Measurements from ENCODE around the gene DMAC1. TPM values are rescaled to one million over a fixed set of nuclear protein-coding genes. Genes with fewer than 3 reads are reported as not detected.

Gene DMAC1
- total RNA-seq = 10 to 100 TPM; 52.4 to 53.0 TPM
- 49.0 TPM for polyA plus RNA-seq

GRCh38 chr9:7799234-7799943, at the start of gene DMAC1:
DMAC1 (minus strand) TSS chr9:7799778; CDS start chr9:7799734, 44 bp downstream.
- Histone ChIP-seq H3K4me1 (ENCODE audit: insufficient read depth, low read length) (peaks cover 8% of the 10 kb centered on the region), H3K27me3 (ENCODE audit: insufficient read depth, low read length, poor library complexity, severe bottlenecking) (no peaks in the 10 kb centered on the region), H3K36me3 (ENCODE audit: insufficient read depth, low read length) (peaks cover 17% of the 10 kb centered on the region), H3K4me3 (ENCODE audit: low read length) (peak within 1 kb of the TSS; percentile 83), H3K9me3 (ENCODE audit: low read length) (no peaks in the 10 kb centered on the region), H3K27ac (ENCODE audit: low read depth, low read length) (peak within 1 kb of the TSS; percentile 83)
- CTCF ChIA-PET = no interaction called here
- peak within 1 kb of the TSS; percentile 94 to 97 (median 95) for H3K4me3 Mint-ChIP-seq
- H3K4me1 Mint-ChIP-seq = peaks cover 28 to 44% (median 42%) of the 10 kb centered on the region in 3 donors
- POLR2A ChIA-PET = interaction anchor here (0.6 kb wide), 1 partner anchor 177 kb away, joined by 3 read pairs; no protein-coding TSS in a partner anchor
- peak within 1 kb of the TSS; percentile 87 to 96 (median 94) for H3K27ac Mint-ChIP-seq
- H3K36me3 Mint-ChIP-seq = peaks cover 0 to 43% (median 3%) of the 10 kb centered on the region in 3 donors
- H3K27me3 Mint-ChIP-seq = no peaks in the 10 kb centered on the region
- DNase-seq = peak; percentile 55 to 78 (median 68)
- H3K9me3 Mint-ChIP-seq = no peaks in the 10 kb centered on the region

GRCh38 chr9:7849362-7849761, 49.8 kb upstream of the DMAC1 start:
- CTCF ChIA-PET = no interaction called here
- POLR2A ChIA-PET = no interaction called here

GRCh38 chr9:7848498-7848897, 48.9 kb upstream of the DMAC1 start:
- Histone ChIP-seq H3K4me3 (ENCODE audit: low read length) (no peak overlapping the region), H3K27me3 (ENCODE audit: insufficient read depth, low read length, poor library complexity, severe bottlenecking) (no peaks in the 10 kb centered on the region), H3K4me1 (ENCODE audit: insufficient read depth, low read length) (no peaks in the 10 kb centered on the region), H3K36me3 (ENCODE audit: insufficient read depth, low read length) (no peaks in the 10 kb centered on the region), H3K27ac (ENCODE audit: low read depth, low read length) (no peak overlapping the region), H3K9me3 (ENCODE audit: low read length) (no peaks in the 10 kb centered on the region)
- H3K36me3 Mint-ChIP-seq = no peaks in the 10 kb centered on the region
- H3K27me3 Mint-ChIP-seq = peaks cover 0 to 4% of the 10 kb centered on the region in 2 donors
- CTCF ChIA-PET = no interaction called here
- POLR2A ChIA-PET = no interaction called here
- no peak overlapping the region for H3K27ac Mint-ChIP-seq
- H3K9me3 Mint-ChIP-seq = no peaks in the 10 kb centered on the region
- peaks cover 1 to 9% (median 4%) of the 10 kb centered on the region in 3 donors for H3K4me1 Mint-ChIP-seq
- no peak overlapping the region for H3K4me3 Mint-ChIP-seq
- no peak for DNase-seq

More at GRCh38 chr9:7849362-7849761, 49.8 kb upstream of the DMAC1 start:
- H3K4me3 ChIP-seq (ENCODE audit: low read length) = no peak overlapping the region
- no peak for DNase-seq
- H3K9me3 Mint-ChIP-seq = no peaks in the 10 kb centered on the region
- H3K36me3 Mint-ChIP-seq = no peaks in the 10 kb centered on the region
- no peaks in the 10 kb centered on the region for H3K36me3 ChIP-seq (ENCODE audit: insufficient read depth, low read length)
- no peaks in the 10 kb centered on the region for H3K27me3 ChIP-seq (ENCODE audit: insufficient read depth, low read length, poor library complexity, severe bottlenecking)
- H3K4me1 Mint-ChIP-seq = peaks cover 0 to 2% (median 1%) of the 10 kb centered on the region in 3 donors
- no peak overlapping the region for H3K27ac ChIP-seq (ENCODE audit: low read depth, low read length)
- H3K9me3 ChIP-seq (ENCODE audit: low read length) = no peaks in the 10 kb centered on the region
- no peak overlapping the region for H3K4me3 Mint-ChIP-seq
- no peaks in the 10 kb centered on the region for H3K4me1 ChIP-seq (ENCODE audit: insufficient read depth, low read length)
- H3K27me3 Mint-ChIP-seq = peaks cover 0 to 4% of the 10 kb centered on the region in 2 donors
- no peak overlapping the region for H3K27ac Mint-ChIP-seq

- Histone ChIP-seq H3K27me3 (ENCODE audit: insufficient read depth, low read length, poor library complexity, severe bottlenecking) (no peaks in the 10 kb centered on the region), H3K36me3 (ENCODE audit: insufficient read depth, low read length) (no peaks in the 10 kb centered on the region)
- peaks cover 1 to 9% (median 4%) of the 10 kb centered on the region in 3 donors for H3K4me1 Mint-ChIP-seq
Observed at GRCh38 chr9:7844242-7844641, 44.7 kb upstream of the DMAC1 start.

GRCh38 chr9:7841831-7842230, 42.3 kb upstream of the DMAC1 start:
- H3K27me3 ChIP-seq (ENCODE audit: insufficient read depth, low read length, poor library complexity, severe bottlenecking) = no peaks in the 10 kb centered on the region
- H3K27ac ChIP-seq (ENCODE audit: low read depth, low read length) = no peak overlapping the region
- no peak for DNase-seq
- peaks cover 1 to 9% (median 4%) of the 10 kb centered on the region in 3 donors for H3K4me1 Mint-ChIP-seq
- no peaks in the 10 kb centered on the region for H3K9me3 Mint-ChIP-seq
- no peaks in the 10 kb centered on the region for H3K36me3 ChIP-seq (ENCODE audit: insufficient read depth, low read length)
- CTCF ChIA-PET = no interaction called here
- H3K27ac Mint-ChIP-seq = no peak overlapping the region
- H3K4me3 ChIP-seq (ENCODE audit: low read length) = no peak overlapping the region
- no peaks in the 10 kb centered on the region for H3K4me1 ChIP-seq (ENCODE audit: insufficient read depth, low read length)
- peaks cover 0 to 2% of the 10 kb centered on the region in 2 donors for H3K27me3 Mint-ChIP-seq
- H3K9me3 ChIP-seq (ENCODE audit: low read length) = no peaks in the 10 kb centered on the region
- POLR2A ChIA-PET = no interaction called here
- no peak overlapping the region for H3K4me3 Mint-ChIP-seq
- H3K36me3 Mint-ChIP-seq = no peaks in the 10 kb centered on the region

More at GRCh38 chr9:7844242-7844641, 44.7 kb upstream of the DMAC1 start:
- H3K9me3 Mint-ChIP-seq = no peaks in the 10 kb centered on the region
- no peaks in the 10 kb centered on the region for H3K4me1 ChIP-seq (ENCODE audit: insufficient read depth, low read length)
- H3K36me3 Mint-ChIP-seq = no peaks in the 10 kb centered on the region
- H3K9me3 ChIP-seq (ENCODE audit: low read length) = no peaks in the 10 kb centered on the region
- CTCF ChIA-PET = interaction anchor here (0.8 to 1.4 kb wide), 4 partner anchors 104 to 213 kb away, joined by 3 read pairs; no protein-coding TSS in a partner anchor
- H3K27ac Mint-ChIP-seq = no peak overlapping the region
- no peak overlapping the region for H3K27ac ChIP-seq (ENCODE audit: low read depth, low read length)
- DNase-seq = peak in 2 of 5 donors; percentile 11 to 14
- H3K27me3 Mint-ChIP-seq = peaks cover 0 to 4% of the 10 kb centered on the region in 2 donors
- POLR2A ChIA-PET = no interaction called here
- H3K4me3 ChIP-seq (ENCODE audit: low read length) = no peak overlapping the region
- H3K4me3 Mint-ChIP-seq = no peak overlapping the region

GRCh38 chr9:7834531-7834930, 35.0 kb upstream of the DMAC1 start:
- Mint-ChIP-seq H3K27ac (no peak overlapping the region), H3K9me3 (peaks cover 0 to 2% (median 0%) of the 10 kb centered on the region in 5 donors), H3K36me3 (peaks cover 0 to 4% (median 0%) of the 10 kb centered on the region in 3 donors), H3K4me1 (no peaks in the 10 kb centered on the region), H3K27me3 (peaks cover 0 to 4% of the 10 kb centered on the region in 2 donors), H3K4me3 (no peak overlapping the region)
- no peaks in the 10 kb centered on the region for H3K27me3 ChIP-seq (ENCODE audit: insufficient read depth, low read length, poor library complexity, severe bottlenecking)
- no peak for DNase-seq
- H3K27ac ChIP-seq (ENCODE audit: low read depth, low read length) = no peak overlapping the region
- H3K4me3 ChIP-seq (ENCODE audit: low read length) = no peak overlapping the region
- POLR2A ChIA-PET = no interaction called here
- H3K36me3 ChIP-seq (ENCODE audit: insufficient read depth, low read length) = no peaks in the 10 kb centered on the region
- no peaks in the 10 kb centered on the region for H3K9me3 ChIP-seq (ENCODE audit: low read length)
- CTCF ChIA-PET = interaction anchor here (1.0 kb wide), 1 partner anchor 33 kb away, joined by 3 read pairs; no protein-coding TSS in a partner anchor
- no peaks in the 10 kb centered on the region for H3K4me1 ChIP-seq (ENCODE audit: insufficient read depth, low read length)

- Mint-ChIP-seq H3K9me3 (no peaks in the 10 kb centered on the region), H3K36me3 (peaks cover 0 to 8% (median 0%) of the 10 kb centered on the region in 3 donors), H3K4me1 (no peaks in the 10 kb centered on the region), H3K4me3 (no peak overlapping the region), H3K27ac (no peak overlapping the region), H3K27me3 (peaks cover 0 to 3% of the 10 kb centered on the region in 2 donors)
- no peak overlapping the region for H3K27ac ChIP-seq (ENCODE audit: low read depth, low read length)
- no peaks in the 10 kb centered on the region for H3K27me3 ChIP-seq (ENCODE audit: insufficient read depth, low read length, poor library complexity, severe bottlenecking)
- no peaks in the 10 kb centered on the region for H3K4me1 ChIP-seq (ENCODE audit: insufficient read depth, low read length)
- POLR2A ChIA-PET = no interaction called here
- H3K4me3 ChIP-seq (ENCODE audit: low read length) = no peak overlapping the region
- H3K36me3 ChIP-seq (ENCODE audit: insufficient read depth, low read length) = no peaks in the 10 kb centered on the region
- H3K9me3 ChIP-seq (ENCODE audit: low read length) = no peaks in the 10 kb centered on the region
- DNase-seq = no peak
- CTCF ChIA-PET = no interaction called here
Observed at GRCh38 chr9:7828334-7828733, 28.8 kb upstream of the DMAC1 start.

- Mint-ChIP-seq H3K36me3 (peaks cover 0 to 8% (median 0%) of the 10 kb centered on the region in 3 donors), H3K9me3 (no peaks in the 10 kb centered on the region), H3K27ac (no peak overlapping the region), H3K27me3 (peaks cover 2 to 7% of the 10 kb centered on the region in 2 donors), H3K4me1 (no peaks in the 10 kb centered on the region), H3K4me3 (no peak overlapping the region)
- ChIA-PET POLR2A (no interaction called here), CTCF (no interaction called here)
- Histone ChIP-seq H3K36me3 (ENCODE audit: insufficient read depth, low read length) (no peaks in the 10 kb centered on the region), H3K4me1 (ENCODE audit: insufficient read depth, low read length) (no peaks in the 10 kb centered on the region), H3K27ac (ENCODE audit: low read depth, low read length) (no peak overlapping the region), H3K4me3 (ENCODE audit: low read length) (no peak overlapping the region), H3K27me3 (ENCODE audit: insufficient read depth, low read length, poor library complexity, severe bottlenecking) (no peaks in the 10 kb centered on the region), H3K9me3 (ENCODE audit: low read length) (no peaks in the 10 kb centered on the region)
- DNase-seq = no peak
Observed at GRCh38 chr9:7827792-7828191, 28.2 kb upstream of the DMAC1 start.
